KOPT-K1 (cell line): ENCODE measurements around the gene LRRC75A.
A peak's percentile ranks its signal among the peaks of the same experiment; 100 is the strongest.
"Not testable (repeated sequence)": the region's sequence is repeated elsewhere in the genome, so short reads cannot be mapped to it uniquely, and the experiment has no call there.

Source experiments
- H3K27ac ChIP-seq: fragments of 200-600 bp; sonication (generic); 2 replicates; pipeline ENCODE4 v1.5.1; 2016; ENCODE audit warnings: antibody characterized with exemption, mild to moderate bottlenecking, low read depth, low read length; ENCODE audit not compliant: poor library complexity, severe bottlenecking
- H3K36me3 ChIP-seq: fragments of 200-600 bp; sonication (generic); 2 replicates; pipeline ENCODE4 v1.5.1; 2017; ENCODE audit warnings: antibody characterized with exemption, mild to moderate bottlenecking, low read length, moderate library complexity; ENCODE audit not compliant: insufficient read depth
- H3K9me3 ChIP-seq: fragments of 200-600 bp; sonication (generic); 2 replicates; pipeline ENCODE4 v1.5.1; 2017; ENCODE audit warnings: antibody characterized with exemption, low read length, mild to moderate bottlenecking; ENCODE audit not compliant: insufficient read depth, poor library complexity, severe bottlenecking

Gene LRRC75A

GRCh38 chr17:16456742-16457316, 35.2 kb downstream of the LRRC75A start:
- Histone ChIP-seq H3K9me3 (no peaks in the 10 kb centered on the region), H3K27ac (no peak overlapping the region), H3K36me3 (peaks cover 55% of the 10 kb centered on the region)

GRCh38 chr17:16455997-16456741, 35.8 kb downstream of the LRRC75A start:
- Histone ChIP-seq H3K9me3 (no peaks in the 10 kb centered on the region), H3K36me3 (peaks cover 53% of the 10 kb centered on the region), H3K27ac (no peak overlapping the region)

DNA sequence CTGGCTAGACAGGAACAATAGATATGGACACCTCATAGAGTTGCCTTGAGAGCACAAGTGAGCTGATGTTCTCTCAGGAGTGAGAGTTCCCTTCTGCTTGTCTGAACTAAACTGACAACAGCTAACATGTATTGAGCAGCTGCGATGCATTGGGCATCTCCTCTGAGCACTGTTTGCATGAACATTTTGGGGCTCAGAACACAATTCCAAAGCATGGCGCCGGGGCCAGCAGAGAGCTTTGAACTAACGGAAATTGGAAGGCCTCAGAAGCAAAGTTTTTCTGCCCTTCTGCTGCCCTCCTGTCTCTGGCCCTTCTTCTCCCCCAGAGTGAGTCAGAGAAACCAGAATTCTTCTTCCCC, 38.5 kb downstream of the LRRC75A start:
- no peak overlapping the region for H3K27ac ChIP-seq
- H3K9me3 ChIP-seq, result no peaks in the 10 kb centered on the region
- H3K36me3 ChIP-seq, result peaks cover 65% of the 10 kb centered on the region

DNA sequence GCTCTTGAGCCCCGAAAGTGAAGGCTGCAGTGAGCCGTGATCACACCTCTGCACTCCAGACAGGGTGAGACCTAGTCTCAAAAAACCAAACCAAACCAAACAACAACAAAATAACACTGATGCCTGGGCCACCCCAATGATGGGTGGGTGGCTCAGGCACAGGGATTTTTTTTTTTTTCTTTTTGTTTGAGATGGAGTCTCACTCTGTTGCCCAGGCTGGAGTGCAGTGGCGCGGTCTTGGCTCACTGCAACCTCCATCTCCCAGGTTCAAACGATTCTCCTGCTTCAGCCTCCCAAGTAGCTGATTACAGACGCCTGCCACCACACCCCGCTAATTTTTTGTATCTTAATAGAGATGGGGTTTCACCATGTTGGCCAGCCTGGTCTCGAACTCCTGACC, 39.7 kb downstream of the LRRC75A start:
- H3K36me3 ChIP-seq, result peaks cover 67% of the 10 kb centered on the region
- not testable (repeated sequence) for H3K27ac ChIP-seq, H3K9me3 ChIP-seq

DNA sequence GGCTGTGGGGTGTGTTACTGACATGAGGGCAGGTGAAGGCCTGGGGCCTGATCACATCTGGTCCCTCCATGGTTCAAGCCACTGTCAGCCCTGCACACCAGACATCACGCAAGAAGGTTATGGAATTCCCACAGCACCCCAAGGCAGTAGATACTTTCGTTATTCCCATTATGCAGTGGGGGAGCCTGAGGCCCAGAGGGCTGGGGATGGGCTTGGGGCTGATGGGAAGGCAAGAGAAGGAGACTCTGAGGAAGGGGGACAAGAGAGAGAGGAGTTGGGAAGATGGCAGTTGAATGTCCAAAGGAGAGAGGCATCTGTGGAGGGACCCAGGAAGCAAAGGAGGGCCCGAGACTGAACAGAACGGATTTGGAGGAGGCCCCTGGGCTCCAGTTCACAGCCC, 42.0 kb downstream of the LRRC75A start:
- Histone ChIP-seq H3K27ac (no peak overlapping the region), H3K9me3 (no peaks in the 10 kb centered on the region), H3K36me3 (peaks cover 77% of the 10 kb centered on the region)

DNA sequence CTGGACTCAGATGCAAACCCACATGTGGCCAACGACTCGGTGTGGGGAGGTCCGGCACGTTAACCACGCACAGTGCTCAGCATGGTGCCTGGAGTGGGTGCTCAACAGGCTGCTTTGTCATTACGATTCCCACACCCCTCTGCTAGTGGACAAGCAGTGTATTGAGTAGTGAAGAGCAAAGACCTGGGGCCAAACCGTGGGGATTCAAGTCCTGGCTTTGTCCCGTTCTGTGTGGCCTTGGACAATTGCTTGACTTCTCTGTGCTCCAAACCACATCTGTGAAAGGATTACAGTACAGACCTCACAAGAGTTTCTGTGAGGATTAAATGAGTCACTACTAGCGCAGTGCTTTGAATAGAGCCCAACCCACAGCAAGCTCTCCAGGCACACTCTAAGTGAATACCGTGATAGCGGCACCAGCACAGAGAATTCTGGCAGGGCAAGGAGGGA, 42.8 kb downstream of the LRRC75A start:
- Histone ChIP-seq H3K36me3 (peaks cover 86% of the 10 kb centered on the region), H3K27ac (no peak overlapping the region)

GRCh38 chr17:16448490-16448889, 43.5 kb downstream of the LRRC75A start:
- Histone ChIP-seq H3K36me3 (peaks cover 86% of the 10 kb centered on the region), H3K9me3 (no peaks in the 10 kb centered on the region), H3K27ac (no peak overlapping the region)

More for the DNA sequence above, 42.8 kb downstream of the LRRC75A start:
- no peaks in the 10 kb centered on the region for H3K9me3 ChIP-seq

- no peaks in the 10 kb centered on the region for H3K9me3 ChIP-seq
- no peak overlapping the region for H3K27ac ChIP-seq
- H3K36me3 ChIP-seq, result peaks cover 86% of the 10 kb centered on the region
These were observed 44.3 kb downstream of the LRRC75A start for GRCh38 chr17:16447676-16448075.

DNA sequence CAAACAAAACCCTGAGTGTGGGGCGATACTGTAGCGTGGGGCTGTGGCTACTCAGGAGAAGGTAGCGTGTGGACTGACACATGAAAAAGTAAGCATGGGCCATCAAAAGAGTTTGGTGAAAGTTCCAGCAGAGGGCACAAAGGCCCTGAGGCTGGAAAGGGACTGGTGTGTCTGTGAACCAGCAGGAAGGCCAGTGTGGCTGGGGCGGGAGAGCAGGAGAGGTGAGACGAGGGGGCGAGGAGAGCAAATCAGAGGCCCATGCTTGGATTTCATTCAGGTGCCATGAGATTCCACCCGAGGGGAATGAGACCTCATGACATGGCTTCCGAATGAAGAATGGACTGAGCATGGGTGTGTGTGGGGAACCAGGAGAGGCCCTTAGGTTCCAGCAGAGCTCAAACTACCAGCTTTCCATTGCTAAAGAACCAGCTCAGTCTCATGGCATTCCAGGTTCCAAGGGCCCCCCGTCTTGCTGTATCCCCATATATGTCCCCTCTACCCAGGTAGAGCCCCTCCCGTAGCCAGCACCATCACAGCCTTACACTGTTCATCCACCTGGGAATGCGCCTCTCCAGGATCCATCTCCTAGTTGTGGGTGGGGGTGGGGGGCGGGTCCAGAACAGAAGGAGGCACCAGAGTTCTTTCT, 45.5 kb downstream of the LRRC75A start:
- no peak overlapping the region for H3K27ac ChIP-seq
- peaks cover 97% of the 10 kb centered on the region for H3K36me3 ChIP-seq
- H3K9me3 ChIP-seq, result no peaks in the 10 kb centered on the region

DNA sequence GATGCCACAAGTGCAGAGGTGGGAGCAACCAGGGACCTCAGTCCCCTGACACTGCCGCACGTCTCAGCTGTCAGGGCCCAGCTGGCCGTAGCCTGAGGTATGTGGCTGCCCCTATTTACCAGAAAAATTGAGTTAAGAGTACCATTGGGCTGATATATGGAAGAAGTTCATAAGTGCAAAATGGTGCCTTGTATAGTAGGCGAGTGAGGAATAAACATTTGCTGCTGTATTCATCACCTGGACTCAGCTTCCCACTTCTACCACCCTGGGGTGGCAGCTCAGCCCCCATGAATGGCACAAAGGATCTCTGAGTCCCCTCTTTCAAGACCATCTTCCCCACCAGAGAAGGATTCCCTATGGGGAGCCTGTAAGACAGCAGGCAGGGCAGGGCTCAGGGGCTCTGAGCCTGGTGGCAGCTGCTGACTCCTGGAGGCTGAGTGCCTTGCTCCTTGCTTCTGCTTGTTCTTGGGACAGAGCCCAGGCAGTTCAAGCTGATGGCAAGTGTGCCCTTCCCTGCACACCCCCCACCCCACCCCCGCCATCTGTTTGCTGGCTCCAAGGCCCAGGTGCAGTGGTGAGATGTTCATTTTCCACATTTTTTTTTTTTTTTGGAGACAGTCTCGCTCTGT, 47.6 kb downstream of the LRRC75A start:
- H3K36me3 ChIP-seq, result peaks cover 100% of the 10 kb centered on the region
- no peak overlapping the region for H3K27ac ChIP-seq
- H3K9me3 ChIP-seq, result no peaks in the 10 kb centered on the region

DNA sequence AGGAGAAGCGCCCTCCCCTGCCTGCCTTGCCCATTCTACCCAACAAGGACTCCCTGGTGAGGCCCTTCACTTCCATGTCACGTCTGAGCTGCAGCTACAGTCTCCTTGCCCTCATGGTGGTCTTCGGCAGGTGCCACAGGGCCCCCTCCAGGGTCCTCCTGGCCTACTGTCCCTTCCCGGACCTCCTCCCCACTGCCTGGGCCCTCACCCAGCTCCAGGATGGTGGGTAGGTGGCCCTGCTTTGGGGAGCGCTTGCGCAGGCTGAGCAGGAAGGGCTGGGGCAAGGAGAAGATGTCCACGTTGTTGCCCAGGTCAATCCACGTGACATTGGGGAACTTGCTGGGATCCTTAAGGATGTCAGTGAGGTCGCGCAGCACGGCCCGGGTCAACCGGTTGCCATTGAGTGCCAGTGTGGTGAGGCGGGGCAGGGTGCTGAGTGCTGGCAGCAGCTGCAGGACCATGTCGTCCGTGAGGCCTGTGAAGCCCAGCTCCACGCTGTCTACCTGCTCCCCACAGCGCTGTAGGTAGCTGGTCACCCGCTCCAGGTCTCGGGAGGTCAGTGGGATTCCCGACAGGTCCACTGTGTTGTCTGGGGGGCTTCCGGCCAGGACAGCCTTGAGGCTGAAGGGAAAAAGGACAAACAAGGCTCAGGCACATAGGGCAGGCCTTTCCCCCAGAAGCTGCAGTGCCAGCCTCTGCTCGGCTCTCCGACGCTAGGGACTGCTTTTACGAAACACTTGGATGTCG, 48.3 kb downstream of the LRRC75A start:
- no peaks in the 10 kb centered on the region for H3K9me3 ChIP-seq
- H3K27ac ChIP-seq, result peak overlapping the region; percentile 93
- peaks cover 94% of the 10 kb centered on the region for H3K36me3 ChIP-seq

- H3K36me3 ChIP-seq, result peaks cover 85% of the 10 kb centered on the region
- H3K27ac ChIP-seq, result peak overlapping the region; percentile 93
These were observed 49.1 kb downstream of the LRRC75A start for GRCh38 chr17:16442594-16443510.

DNA sequence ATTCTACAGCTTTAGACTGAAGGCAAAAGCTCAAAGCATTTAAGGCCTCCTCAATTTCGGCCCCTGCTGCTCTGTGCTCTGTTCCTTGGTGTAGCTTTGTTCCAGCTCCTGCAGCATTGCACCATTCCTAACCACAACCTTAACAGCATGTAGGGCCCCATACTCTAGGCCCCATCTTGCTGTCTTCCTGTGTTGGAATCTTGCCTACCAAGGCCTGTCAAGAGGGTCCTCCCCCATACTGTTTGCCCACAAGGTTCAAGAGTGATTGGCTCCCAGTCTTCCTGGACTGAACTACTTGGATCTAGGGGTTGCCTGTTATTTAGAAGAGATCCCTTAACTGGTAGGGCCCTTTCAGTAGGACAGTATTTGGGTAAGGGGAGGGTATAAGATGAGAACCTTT, 49.9 kb downstream of the LRRC75A start:
- H3K27ac ChIP-seq, result peak overlapping the region; percentile 93
- no peaks in the 10 kb centered on the region for H3K9me3 ChIP-seq
- H3K36me3 ChIP-seq, result peaks cover 78% of the 10 kb centered on the region

More at GRCh38 chr17:16442594-16443510, 49.1 kb downstream of the LRRC75A start:
- H3K9me3 ChIP-seq, result no peaks in the 10 kb centered on the region
